CD14-positive monocyte (primary cell): Measurements from ENCODE around the gene CATSPERZ. TPM values are rescaled to one million over a fixed set of nuclear protein-coding genes. Genes with fewer than 3 reads are reported as not detected.

Source experiments
- DNase-seq, 3 donors: peaks; one replicate each; pipeline ENCODE4 v3.0.0-alpha.2; 2011 to 2022
- H2AFZ ChIP-seq: 2 replicates; pipeline ENCODE4 v1.6.0; 2012; ENCODE audit warnings: mild to moderate bottlenecking, low read depth, low read length, inconsistent platforms; ENCODE audit not compliant: insufficient read depth, poor library complexity, severe bottlenecking
- H3K27ac ChIP-seq, 2 donors: 1 replicate in 1 of 2; 2 replicates in 1 of 2; pipeline ENCODE4 v1.5.1; 2012 to 2013; ENCODE audit warnings: low read length in 2 of 2, control low read depth in 1 of 2, inconsistent platforms in 1 of 2, low read depth in 1 of 2, mild to moderate bottlenecking in 1 of 2
- H3K27me3 ChIP-seq, 2 donors: one replicate each; pipeline versions ENCODE4 v1.6.0 to v1.6.1; 2011 to 2013; ENCODE audit warnings: low read length in 2 of 2; ENCODE audit not compliant: control insufficient read depth in 2 of 2, insufficient read depth in 2 of 2
- H3K36me3 ChIP-seq, 2 donors: replicated peaks in 1 of 2; 1 replicate in 1 of 2; 2 replicates in 1 of 2; pipeline versions ENCODE4 v1.5.1 to v1.6.1; 2012 to 2013; ENCODE audit warnings: low read length in 2 of 2, control low read depth in 1 of 2, inconsistent platforms in 1 of 2, mild to moderate bottlenecking in 1 of 2; ENCODE audit not compliant: insufficient read depth in 2 of 2, control insufficient read depth in 1 of 2
- H3K4me1 ChIP-seq, 2 donors: 1 replicate in 1 of 2; 2 replicates in 1 of 2; pipeline versions ENCODE4 v1.5.1 to v1.6.1; 2012 to 2013; ENCODE audit warnings: low read length in 2 of 2, control low read depth in 1 of 2, inconsistent platforms in 1 of 2, mild to moderate bottlenecking in 1 of 2, moderate library complexity in 1 of 2; ENCODE audit not compliant: insufficient read depth in 2 of 2, control insufficient read depth in 1 of 2
- H3K4me2 ChIP-seq: replicated peaks from 2 replicates; pipeline ENCODE3; 2012; ENCODE audit warnings: low read length, moderate library complexity, mild to moderate bottlenecking; ENCODE audit not compliant: poor library complexity, severe bottlenecking; ENCODE audit errors: extremely low read depth
- H3K4me3 ChIP-seq, 3 experiments: fragments of 200-600 bp in 1 of 3; sonication (generic) in 1 of 3; replicated peaks in 1 of 3; 1 replicate in 2 of 3; 2 replicates in 1 of 3; pipeline ENCODE4 v1.5.1; 2011 to 2013; ENCODE audit warnings: low read length in 3 of 3, mild to moderate bottlenecking in 3 of 3, control low read depth in 2 of 3, low read depth in 2 of 3, inconsistent platforms in 1 of 3, moderate library complexity in 1 of 3
- H3K79me2 ChIP-seq: 2 replicates; pipeline ENCODE4 v1.6.0; 2012; ENCODE audit warnings: mild to moderate bottlenecking, control low read depth, inconsistent platforms, low read length, moderate library complexity; ENCODE audit not compliant: insufficient read depth
- H3K9ac ChIP-seq: 2 replicates; pipeline ENCODE4 v1.6.0; 2017; ENCODE audit warnings: low read length, mild to moderate bottlenecking; ENCODE audit not compliant: insufficient read depth, poor library complexity, severe bottlenecking
- H3K9me3 ChIP-seq, 2 donors: replicated peaks in 1 of 2; 1 replicate in 1 of 2; 2 replicates in 1 of 2; pipeline versions ENCODE4 v1.5.1 to v1.6.1; 2012 to 2013; ENCODE audit warnings: low read length in 2 of 2, control low read depth in 1 of 2; ENCODE audit not compliant: control insufficient read depth in 1 of 2, insufficient read depth in 1 of 2
- H4K20me1 ChIP-seq: 2 replicates; pipeline ENCODE4 v1.6.0; 2012; ENCODE audit warnings: mild to moderate bottlenecking, low read length, control low read depth, moderate library complexity; ENCODE audit not compliant: insufficient read depth
- H3K27ac Mint-ChIP-seq, 7 donors: one replicate each; pipeline ENCODE4 v1.8.0; 2020; ENCODE audit warnings: mild to moderate bottlenecking in 7 of 7, mixed read lengths in 7 of 7, moderate library complexity in 6 of 7, inconsistent platforms in 2 of 7
- H3K27me3 Mint-ChIP-seq, 3 donors: one replicate each; pipeline ENCODE4 v1.8.0; 2021 to 2022; ENCODE audit warnings: low read depth in 3 of 3, mild to moderate bottlenecking in 3 of 3, mixed read lengths in 3 of 3, moderate library complexity in 3 of 3, inconsistent platforms in 1 of 3
- H3K36me3 Mint-ChIP-seq, 2 donors: one replicate each; pipeline ENCODE4 v1.8.0; 2020; ENCODE audit warnings: mixed read lengths in 2 of 2, inconsistent platforms in 1 of 2, mild to moderate bottlenecking in 1 of 2
- H3K4me1 Mint-ChIP-seq: one replicate; pipeline ENCODE4 v1.8.0; 2020; ENCODE audit warnings: mild to moderate bottlenecking, mixed read lengths
- H3K4me3 Mint-ChIP-seq, 2 donors: one replicate each; pipeline ENCODE4 v1.8.0; 2020; ENCODE audit warnings: mild to moderate bottlenecking in 2 of 2, mixed read lengths in 2 of 2, moderate library complexity in 1 of 2
- H3K9me3 Mint-ChIP-seq, 7 donors: one replicate each; pipeline ENCODE4 v1.8.0; 2020 to 2022; ENCODE audit warnings: mixed read lengths in 7 of 7, mild to moderate bottlenecking in 6 of 7, moderate library complexity in 6 of 7, inconsistent platforms in 2 of 7
- CTCF ChIP-seq: fragments of 200-600 bp; IDR thresholded peaks from one replicate; pipeline ENCODE4 v1.8.0; 2022; ENCODE audit warnings: antibody characterized with exemption, mild to moderate bottlenecking
- WGBS: methylation state at CpG from one replicate; pipeline ENCODE4 v1.1.5; 2013; ENCODE audit warnings: missing lambda C conversion rate; ENCODE audit not compliant: insufficient coverage; 5-methylcytosine and 5-hydroxymethylcytosine counted together
- intact Hi-C, 2 donors: fragments of 100-400 bp; cut with micrococcal nuclease; formaldehyde crosslinking; loops; one replicate each; pipeline versions ENCODE4 v1.15.0 to v1.15.1; 2023
- polyA plus RNA-seq, 3 donors: library from polyadenylated mRNA; depleted of rRNA in 1 of 3; unstranded in 2 of 3; stranded (reverse) in 1 of 3; fragments of 300-500 nt in 2 of 3; fragments of >200 nt in 1 of 3; fragmentation: Illumina TruSeq in 2 of 3; gene quantifications; 1 replicate in 2 of 3; 2 replicates in 1 of 3; pipeline ENCODE4 v1.2.3, GENCODE V29; 2012 to 2021

CATSPERZ gene
- polyA plus RNA-seq, 3 donors, result not detected

GRCh38 chr11:64298966-64299846, 952 bp upstream of the CATSPERZ start:
- H3K27me3 Mint-ChIP-seq, result peaks cover 70 to 82% (median 80%) of the 10 kb centered on the region in 3 donors
- TF ChIP-seq CTCF, result no peak
- Histone ChIP-seq H3K4me2 (peak overlapping the region; percentile 81), H2AFZ (peak overlapping the region; percentile 65), H3K27me3 (peaks cover 57 to 67% of the 10 kb centered on the region in 2 donors), H3K9me3 (peaks cover 3 to 31% of the 10 kb centered on the region in 2 donors), H3K36me3 (no peaks in the 10 kb centered on the region), H3K79me2 (no peaks in the 10 kb centered on the region), H3K4me3 (peak overlapping the region in 1 of 3 experiments; percentile 68), H3K27ac (no peak overlapping the region), H4K20me1 (no peaks in the 10 kb centered on the region), H3K4me1 (peaks cover 28 to 36% of the 10 kb centered on the region in 2 donors), H3K9ac (peak overlapping the region; percentile 40)
- intact Hi-C loops, result no loop called here
- H3K27ac Mint-ChIP-seq, result peak overlapping the region in 3 of 7 donors; percentile 48 to 83 (median 54)
- peak overlapping the region; percentile 75 to 91 for H3K4me3 Mint-ChIP-seq
- peaks cover 5 to 18% of the 10 kb centered on the region in 2 donors for H3K36me3 Mint-ChIP-seq
- WGBS, result under 1% methylated on average over 55 of the region's 60 CpGs
- DNase-seq, result peak; percentile 30 to 51 (median 33)
- H3K4me1 Mint-ChIP-seq, result peaks cover 41% of the 10 kb centered on the region
- peaks cover 0 to 32% (median 9%) of the 10 kb centered on the region in 7 donors for H3K9me3 Mint-ChIP-seq
